Left lung (tissue), 10 donors: ENCODE results near the gene SYNDIG1. TPM values are rescaled to one million over a fixed set of nuclear protein-coding genes. Genes with fewer than 3 reads are reported as not detected.

Experiments
- ATAC-seq: fragments of 200-7000 bp; cut with Tn5 transposase; one replicate; pipeline ENCODE4 v1.9.1; 2020; ENCODE audit warnings: moderate library complexity
- DNase-seq, 4 donors: peaks; one replicate each; pipeline ENCODE4 v3.0.0-alpha.2; 2013 to 2020
- H3K27ac ChIP-seq, 2 donors: fragments of 200-600 bp; sonication (generic) in 1 of 2; one replicate each; pipeline versions ENCODE4 v1.5.0 to v1.8.0; 2020 to 2021
- H3K27me3 ChIP-seq, 2 donors: fragments of 200-600 bp; sonication (generic) in 1 of 2; one replicate each; pipeline versions ENCODE4 v1.5.0 to v1.8.0; 2020 to 2021
- H3K36me3 ChIP-seq, 2 donors: fragments of 200-600 bp; sonication (generic) in 1 of 2; one replicate each; pipeline versions ENCODE4 v1.5.0 to v1.8.0; 2020 to 2021
- H3K4me1 ChIP-seq, 2 donors: fragments of 200-600 bp; one replicate each; pipeline ENCODE4 v1.8.0; 2021
- H3K4me3 ChIP-seq, 2 donors: fragments of 200-600 bp; sonication (generic) in 1 of 2; one replicate each; pipeline versions ENCODE4 v1.5.0 to v1.8.0; 2020 to 2021; ENCODE audit warnings: mild to moderate bottlenecking in 1 of 2
- H3K9me3 ChIP-seq, 2 donors: fragments of 200-600 bp; sonication (generic) in 1 of 2; one replicate each; pipeline versions ENCODE4 v1.5.0 to v1.8.0; 2020 to 2021
- intact Hi-C, 2 donors: fragments of 100-400 bp; cut with DNase I; formaldehyde crosslinking; loops; one replicate each; pipeline versions ENCODE4 v1.11.2 to v1.14.2; 2022
- polyA plus RNA-seq, 6 donors: library from polyadenylated mRNA; unstranded; fragments of 120-200 nt; gene quantifications; one replicate each; pipeline ENCODE4 v1.2.1, GENCODE V29; 2013; ENCODE audit not compliant: insufficient read length in 6 of 6
- total RNA-seq, 2 donors: library from RNA; stranded (reverse); fragmentation: NEBNext Ultra II Directional; extraction: Animal tissue kit (Norgen Biotek cat#: 25700); gene quantifications; one replicate each; pipeline ENCODE4 v1.2.1, GENCODE V29; 2021
- TF ChIP-seq, protein P1 (sequence below), 2 donors: fragments of 200-600 bp; sonication (generic) in 1 of 2; IDR thresholded peaks; one replicate each; pipeline versions ENCODE4 v1.5.0 to v1.8.0; 2021; ENCODE audit warnings: antibody characterized with exemption in 2 of 2
- donor health status: DM: no; HTN: yes; CAD: no.
- donor health status: DM: no; HTN: no; CAD: no.

Gene SYNDIG1
- total and polyA plus RNA-seq, 8 donors = 1.3 to 7.8 (median 5.4) TPM

DNA sequence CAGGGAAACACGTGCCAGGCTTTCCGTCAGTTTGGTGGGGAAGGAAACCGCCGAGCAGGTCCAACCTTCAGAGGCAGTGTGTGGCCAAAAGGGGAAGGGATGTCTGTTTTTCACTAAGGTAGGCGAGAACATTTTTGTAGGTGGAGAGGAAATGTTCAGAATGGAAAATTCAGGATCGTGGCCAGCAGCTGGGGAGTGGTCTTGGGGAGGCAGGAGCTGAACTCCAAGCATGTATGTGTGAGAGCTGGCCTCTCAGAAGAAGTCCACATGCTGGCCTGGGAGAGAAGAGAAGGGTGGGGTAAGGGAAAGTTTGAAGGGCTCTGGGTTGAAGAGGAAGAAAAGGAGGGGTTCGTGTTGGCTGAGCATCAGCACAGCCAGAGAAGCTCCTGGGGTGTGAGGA is 74.9 kb downstream of the SYNDIG1 start:
- H3K9me3 ChIP-seq = peaks cover 0 to 6% of the 10 kb centered on the region in 2 donors
- ATAC-seq = no peak
- H3K36me3 ChIP-seq = no peaks in the 10 kb centered on the region
- H3K27ac ChIP-seq = no peak overlapping the region
- intact Hi-C loops = no loop called here
- TF ChIP-seq, protein P1, sequence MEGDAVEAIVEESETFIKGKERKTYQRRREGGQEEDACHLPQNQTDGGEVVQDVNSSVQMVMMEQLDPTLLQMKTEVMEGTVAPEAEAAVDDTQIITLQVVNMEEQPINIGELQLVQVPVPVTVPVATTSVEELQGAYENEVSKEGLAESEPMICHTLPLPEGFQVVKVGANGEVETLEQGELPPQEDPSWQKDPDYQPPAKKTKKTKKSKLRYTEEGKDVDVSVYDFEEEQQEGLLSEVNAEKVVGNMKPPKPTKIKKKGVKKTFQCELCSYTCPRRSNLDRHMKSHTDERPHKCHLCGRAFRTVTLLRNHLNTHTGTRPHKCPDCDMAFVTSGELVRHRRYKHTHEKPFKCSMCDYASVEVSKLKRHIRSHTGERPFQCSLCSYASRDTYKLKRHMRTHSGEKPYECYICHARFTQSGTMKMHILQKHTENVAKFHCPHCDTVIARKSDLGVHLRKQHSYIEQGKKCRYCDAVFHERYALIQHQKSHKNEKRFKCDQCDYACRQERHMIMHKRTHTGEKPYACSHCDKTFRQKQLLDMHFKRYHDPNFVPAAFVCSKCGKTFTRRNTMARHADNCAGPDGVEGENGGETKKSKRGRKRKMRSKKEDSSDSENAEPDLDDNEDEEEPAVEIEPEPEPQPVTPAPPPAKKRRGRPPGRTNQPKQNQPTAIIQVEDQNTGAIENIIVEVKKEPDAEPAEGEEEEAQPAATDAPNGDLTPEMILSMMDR (IDR thresholded peaks at IDR 0.05) = no peak
- peaks cover 0 to 7% of the 10 kb centered on the region in 2 donors for H3K27me3 ChIP-seq
- DNase-seq = no peak
- no peak overlapping the region for H3K4me3 ChIP-seq
- no peaks in the 10 kb centered on the region for H3K4me1 ChIP-seq

DNA sequence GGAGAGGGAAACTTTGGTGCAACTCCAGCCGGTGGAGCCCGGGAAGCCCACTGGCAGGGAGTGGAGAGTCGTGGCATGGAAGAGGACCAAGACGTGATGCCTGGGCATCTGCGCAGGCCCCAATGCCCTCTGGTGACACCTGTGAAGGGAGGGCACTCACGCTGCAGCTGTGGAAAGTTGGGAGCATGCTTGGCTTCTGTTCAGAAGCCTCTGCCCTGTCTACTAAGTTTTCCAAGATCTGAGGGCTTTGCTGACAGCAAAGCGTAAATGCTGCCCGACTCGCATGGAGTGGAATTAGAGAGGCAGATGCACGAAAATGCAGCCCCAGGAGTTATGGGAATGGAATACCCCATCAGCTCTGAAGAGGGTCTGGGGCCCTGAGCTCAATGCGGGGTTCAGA is 75.7 kb downstream of the SYNDIG1 start:
- no peak overlapping the region for H3K4me3 ChIP-seq
- intact Hi-C loops = no loop called here
- no peaks in the 10 kb centered on the region for H3K36me3 ChIP-seq
- ATAC-seq (no peak), DNase-seq (no peak)
- H3K4me1 ChIP-seq = no peaks in the 10 kb centered on the region
- H3K27ac ChIP-seq = no peak overlapping the region
- TF ChIP-seq, protein P1 (IDR thresholded peaks at IDR 0.05) = no peak
- peaks cover 0 to 7% of the 10 kb centered on the region in 2 donors for H3K27me3 ChIP-seq
- H3K9me3 ChIP-seq = peaks cover 0 to 6% of the 10 kb centered on the region in 2 donors

DNA sequence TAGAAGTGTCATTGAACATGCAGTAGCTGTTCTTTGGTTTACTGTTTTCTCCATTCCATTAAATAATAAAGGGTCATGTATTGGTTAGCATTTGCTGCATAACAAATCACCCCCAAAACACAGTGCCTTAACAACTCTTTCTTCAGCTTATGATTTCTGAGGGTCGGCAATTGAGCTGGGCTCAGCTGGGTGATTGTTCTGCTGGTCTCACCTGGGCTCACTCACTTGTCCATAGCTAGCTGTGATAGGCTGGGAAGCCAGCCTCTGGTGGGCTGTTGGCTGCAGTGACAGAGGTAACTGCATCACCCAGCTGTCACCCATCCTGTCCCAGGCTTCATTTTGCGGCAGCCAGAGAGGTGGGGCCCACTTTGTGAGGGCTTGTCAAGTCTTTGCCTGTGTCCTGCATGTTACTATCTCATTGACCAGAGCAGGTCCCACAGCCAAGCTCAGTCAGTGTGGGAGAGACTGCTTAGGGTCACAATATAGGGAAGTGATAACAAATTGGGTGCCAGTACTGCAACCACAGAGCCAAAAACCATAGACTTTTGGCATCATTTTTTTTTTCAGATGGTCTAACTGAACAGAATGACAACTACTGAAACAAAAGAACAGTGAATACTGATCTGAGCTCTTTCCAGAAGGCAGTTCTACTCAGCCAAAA is 76.9 kb downstream of the SYNDIG1 start:
- H3K36me3 ChIP-seq = no peaks in the 10 kb centered on the region
- intact Hi-C loops = no loop called here
- H3K27me3 ChIP-seq = peaks cover 0 to 7% of the 10 kb centered on the region in 2 donors
- H3K27ac ChIP-seq = no peak overlapping the region
- DNase-seq = no peak
- H3K4me3 ChIP-seq = no peak overlapping the region
- ATAC-seq = no peak
- H3K9me3 ChIP-seq = peaks cover 0 to 6% of the 10 kb centered on the region in 2 donors
- no peaks in the 10 kb centered on the region for H3K4me1 ChIP-seq
- TF ChIP-seq, protein P1 (IDR thresholded peaks at IDR 0.05) = no peak

DNA sequence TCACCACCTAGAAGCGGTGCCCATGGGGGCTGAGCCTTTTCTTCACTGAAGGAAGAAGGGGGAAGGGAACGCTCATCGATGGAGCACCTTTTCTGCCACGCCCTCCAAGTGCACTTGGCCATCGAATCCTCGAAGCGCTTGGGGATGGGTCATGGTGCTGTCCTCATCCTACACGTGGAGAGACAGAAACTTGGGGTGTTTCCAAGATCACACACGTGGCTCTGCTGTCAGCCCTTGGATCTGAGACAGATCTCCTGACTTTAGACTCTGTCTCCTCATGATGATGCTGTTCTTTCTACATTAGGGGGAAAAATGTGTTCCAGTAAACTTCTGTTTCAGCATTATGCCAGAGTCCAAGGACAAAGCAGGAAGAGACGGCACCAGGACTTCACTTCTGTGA is 78.5 kb downstream of the SYNDIG1 start:
- TF ChIP-seq, protein P1 (IDR thresholded peaks at IDR 0.05) = no peak
- ATAC-seq (no peak), DNase-seq (no peak)
- Histone ChIP-seq H3K4me3 (no peak overlapping the region), H3K27me3 (peaks cover 0 to 7% of the 10 kb centered on the region in 2 donors), H3K36me3 (no peaks in the 10 kb centered on the region), H3K4me1 (no peaks in the 10 kb centered on the region), H3K9me3 (peaks cover 0 to 6% of the 10 kb centered on the region in 2 donors), H3K27ac (no peak overlapping the region)
- intact Hi-C loops = no loop called here

DNA sequence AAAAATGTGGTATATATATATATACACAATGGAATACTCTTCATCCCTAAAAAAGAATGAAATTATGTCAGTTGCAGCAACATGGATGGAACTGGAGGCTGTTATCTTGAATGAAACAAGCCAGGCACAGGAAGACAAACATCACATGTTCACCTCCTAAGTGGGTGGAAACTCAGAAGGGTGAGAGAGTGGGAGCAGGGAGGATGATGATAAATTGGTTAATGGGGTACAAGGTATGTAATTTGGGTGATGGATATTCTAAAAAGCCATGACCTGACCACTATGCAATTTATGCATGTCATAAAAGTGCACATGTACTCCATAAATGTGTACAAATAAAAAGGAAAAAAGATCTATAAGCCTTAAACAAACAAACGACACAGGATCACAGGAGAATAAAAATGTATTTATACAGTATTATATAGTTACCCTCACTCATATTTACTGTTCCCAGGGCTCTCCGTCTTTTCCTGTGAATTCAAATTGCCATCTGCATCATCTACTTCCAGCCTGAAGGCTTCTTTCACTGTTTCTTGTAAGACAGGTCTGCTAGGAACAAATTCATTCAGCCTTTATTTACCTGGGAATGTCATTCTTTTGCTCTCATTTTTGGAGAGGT is 89.8 kb downstream of the SYNDIG1 start:
- Histone ChIP-seq H3K27ac (no peak overlapping the region), H3K9me3 (peaks cover 0 to 22% of the 10 kb centered on the region in 2 donors), H3K4me3 (no peak overlapping the region), H3K36me3 (no peaks in the 10 kb centered on the region), H3K27me3 (no peaks in the 10 kb centered on the region), H3K4me1 (no peaks in the 10 kb centered on the region)
- TF ChIP-seq, protein P1 (IDR thresholded peaks at IDR 0.05) = no peak
- intact Hi-C loops = no loop called here
- no peak for DNase-seq
- ATAC-seq = no peak
